Psoas muscle (tissue), 8 donors: ENCODE results near the gene FAM163B. TPM values are rescaled to one million over a fixed set of nuclear protein-coding genes. Genes with fewer than 3 reads are reported as not detected.

Experiments used
- ATAC-seq, 4 donors: fragments of 200-7000 bp; cut with Tn5 transposase; one replicate each; pipeline ENCODE4 v1.9.1; 2020; ENCODE audit warnings: moderate library complexity in 3 of 4, mild to moderate bottlenecking in 2 of 4
- DNase-seq, 2 donors: peaks; one replicate each; pipeline ENCODE4 v3.0.0-alpha.2; 2020
- H3K27ac ChIP-seq: fragments of 200-600 bp; one replicate; pipeline ENCODE4 v1.8.0; 2022
- H3K27me3 ChIP-seq, 3 donors: fragments of 200-600 bp in 1 of 3; one replicate each; pipeline versions ENCODE4 v1.6.1 to v1.8.0; 2013 to 2022; ENCODE audit warnings: low read length in 2 of 3, mild to moderate bottlenecking in 2 of 3, moderate library complexity in 1 of 3; ENCODE audit not compliant: insufficient read depth in 3 of 3
- H3K36me3 ChIP-seq, 2 donors: fragments of 200-600 bp in 1 of 2; one replicate each; pipeline versions ENCODE4 v1.6.1 to v1.8.0; 2013 to 2022; ENCODE audit warnings: low read depth in 1 of 2, mild to moderate bottlenecking in 1 of 2, moderate library complexity in 1 of 2; ENCODE audit not compliant: insufficient read depth in 1 of 2
- H3K4me1 ChIP-seq: fragments of 200-600 bp; one replicate; pipeline ENCODE4 v1.8.0; 2022
- H3K4me3 ChIP-seq: fragments of 200-600 bp; one replicate; pipeline ENCODE4 v1.8.0; 2022; ENCODE audit warnings: mild to moderate bottlenecking
- H3K9me3 ChIP-seq: fragments of 200-600 bp; one replicate; pipeline ENCODE4 v1.8.0; 2022
- WGBS, 3 donors: extraction: QIAGEN DNeasy Blood & Tissue Kit; methylation state at CpG; one replicate each; pipeline versions ENCODE4 v1.1.6 to v1.1.7; 2013; 5-methylcytosine and 5-hydroxymethylcytosine counted together
- intact Hi-C, 2 donors: fragments of 100-400 bp; cut with DNase I; formaldehyde crosslinking; loops; one replicate each; pipeline versions ENCODE4 v1.11.0 to v1.14.2; 2022
- polyA plus RNA-seq, 3 donors: library from polyadenylated mRNA; stranded (reverse); fragments of 200-250 nt; gene quantifications; one replicate each; pipeline ENCODE4 v1.2.3, GENCODE V29; 2013
- total RNA-seq, 4 donors: library from RNA; stranded (reverse); fragmentation: NEBNext Ultra II Directional in 2 of 4; extraction: Animal tissue kit (Norgen Biotek cat#: 25700) in 2 of 4; gene quantifications; one replicate each; pipeline versions ENCODE4 v1.2.1 to v1.2.4, GENCODE V29; 2021 to 2023
- TF ChIP-seq, protein P1 (sequence below): fragments of 200-600 bp; IDR thresholded peaks from one replicate; pipeline ENCODE4 v1.8.0; 2022; ENCODE audit warnings: antibody characterized with exemption
- donor health status: healthy with polysubstance abuse.
- donor health status: DM: no; HTN: no; CAD: no; lungs with moderate emphysema.
- donor health status: Bipolar disorder and iron deficiency.
- donor health status: healthy.
- donor health status: DM: yes; HTN: yes; CAD: no.
- donor health status: DM: no; HTN: no; CAD: no.
- donor health status: DM: no; HTN: no; CAD: no.
- donor health status: DM: yes; HTN: yes; CAD: no.

The FAM163B gene
- total and polyA plus RNA-seq, 7 donors: not detected

DNA sequence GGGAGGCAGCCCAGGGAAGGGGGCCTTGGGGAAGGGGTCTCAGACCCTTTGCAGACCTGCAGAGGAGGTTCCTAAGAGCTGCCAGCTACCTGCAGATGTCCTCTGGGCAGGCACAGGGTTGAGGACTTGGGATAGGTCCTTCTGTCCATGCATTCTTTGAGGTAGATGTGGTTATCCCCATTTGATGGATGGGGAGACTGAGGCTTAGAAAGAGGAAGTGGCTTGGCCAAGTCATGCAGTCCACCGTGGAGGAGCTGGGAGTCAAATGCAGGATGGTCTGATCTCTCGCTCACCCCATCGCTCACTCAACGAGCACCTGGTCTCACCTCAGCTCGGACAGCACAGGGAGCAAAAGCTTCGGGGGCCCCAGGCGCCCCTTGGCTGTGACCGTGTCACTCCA lies 54.5 kb downstream of the FAM163B start:
- H3K27me3 ChIP-seq: peaks cover 0 to 21% (median 3%) of the 10 kb centered on the region in 3 donors
- H3K4me1 ChIP-seq: peaks cover 9% of the 10 kb centered on the region
- TF ChIP-seq, protein P1, sequence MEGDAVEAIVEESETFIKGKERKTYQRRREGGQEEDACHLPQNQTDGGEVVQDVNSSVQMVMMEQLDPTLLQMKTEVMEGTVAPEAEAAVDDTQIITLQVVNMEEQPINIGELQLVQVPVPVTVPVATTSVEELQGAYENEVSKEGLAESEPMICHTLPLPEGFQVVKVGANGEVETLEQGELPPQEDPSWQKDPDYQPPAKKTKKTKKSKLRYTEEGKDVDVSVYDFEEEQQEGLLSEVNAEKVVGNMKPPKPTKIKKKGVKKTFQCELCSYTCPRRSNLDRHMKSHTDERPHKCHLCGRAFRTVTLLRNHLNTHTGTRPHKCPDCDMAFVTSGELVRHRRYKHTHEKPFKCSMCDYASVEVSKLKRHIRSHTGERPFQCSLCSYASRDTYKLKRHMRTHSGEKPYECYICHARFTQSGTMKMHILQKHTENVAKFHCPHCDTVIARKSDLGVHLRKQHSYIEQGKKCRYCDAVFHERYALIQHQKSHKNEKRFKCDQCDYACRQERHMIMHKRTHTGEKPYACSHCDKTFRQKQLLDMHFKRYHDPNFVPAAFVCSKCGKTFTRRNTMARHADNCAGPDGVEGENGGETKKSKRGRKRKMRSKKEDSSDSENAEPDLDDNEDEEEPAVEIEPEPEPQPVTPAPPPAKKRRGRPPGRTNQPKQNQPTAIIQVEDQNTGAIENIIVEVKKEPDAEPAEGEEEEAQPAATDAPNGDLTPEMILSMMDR: no peak
- H3K4me3 ChIP-seq: no peak overlapping the region
- ATAC-seq (no peak), DNase-seq (no peak)
- H3K27ac ChIP-seq: no peak overlapping the region
- intact Hi-C loops: no loop called here
- H3K9me3 ChIP-seq: no peaks in the 10 kb centered on the region
- WGBS, 3 donors: 91 to 95% (median 95%) methylated on average over 8 of the region's 8 CpGs
- no peaks in the 10 kb centered on the region for H3K36me3 ChIP-seq

DNA sequence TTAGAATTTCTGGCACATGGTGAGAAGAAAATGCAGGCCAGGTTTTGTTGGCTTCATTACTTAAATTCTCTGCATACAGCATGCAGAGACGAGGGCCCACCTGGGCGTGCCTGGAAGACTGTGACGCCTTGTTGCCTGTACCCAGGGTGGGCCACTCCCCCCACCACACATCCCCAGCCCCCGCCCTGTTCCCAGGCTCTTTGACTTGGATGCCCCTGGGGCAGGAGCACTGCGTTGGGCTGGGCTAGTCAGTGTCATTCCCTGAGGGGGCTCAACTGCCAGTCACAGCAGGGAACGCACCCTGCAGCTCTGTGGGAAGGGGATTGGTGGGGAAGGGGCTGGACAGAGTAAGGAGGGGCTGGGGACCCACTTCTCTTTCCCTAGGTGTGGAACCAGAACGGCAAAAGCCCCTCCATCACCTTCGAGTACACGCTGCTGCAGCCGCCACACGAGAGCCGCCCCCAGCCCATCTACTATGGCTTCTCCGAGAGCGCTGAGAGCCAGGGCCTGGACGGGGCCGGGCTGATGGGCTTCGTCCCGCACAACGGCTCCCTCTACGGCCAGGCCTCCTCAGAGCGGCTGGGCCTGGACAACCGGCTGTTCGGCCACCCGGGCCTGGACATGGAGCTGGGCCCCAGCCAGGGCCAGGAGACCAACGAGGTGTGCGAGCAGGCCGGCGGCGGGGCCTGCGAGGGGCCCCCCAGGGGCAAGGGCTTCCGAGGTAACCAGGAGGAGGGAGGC lies 55.0 kb downstream of the FAM163B start:
- no peaks in the 10 kb centered on the region for H3K36me3 ChIP-seq
- H3K9me3 ChIP-seq: no peaks in the 10 kb centered on the region
- no peak for DNase-seq
- intact Hi-C loops: no loop called here
- TF ChIP-seq, protein P1: no peak
- ATAC-seq: no peak
- H3K4me3 ChIP-seq: no peak overlapping the region
- H3K27ac ChIP-seq: no peak overlapping the region
- peaks cover 0 to 17% (median 2%) of the 10 kb centered on the region in 3 donors for H3K27me3 ChIP-seq
- peaks cover 9% of the 10 kb centered on the region for H3K4me1 ChIP-seq
- 87 to 90% (median 90%) methylated on average over 26 to 31 of the region's 31 CpGs for WGBS, 3 donors

DNA sequence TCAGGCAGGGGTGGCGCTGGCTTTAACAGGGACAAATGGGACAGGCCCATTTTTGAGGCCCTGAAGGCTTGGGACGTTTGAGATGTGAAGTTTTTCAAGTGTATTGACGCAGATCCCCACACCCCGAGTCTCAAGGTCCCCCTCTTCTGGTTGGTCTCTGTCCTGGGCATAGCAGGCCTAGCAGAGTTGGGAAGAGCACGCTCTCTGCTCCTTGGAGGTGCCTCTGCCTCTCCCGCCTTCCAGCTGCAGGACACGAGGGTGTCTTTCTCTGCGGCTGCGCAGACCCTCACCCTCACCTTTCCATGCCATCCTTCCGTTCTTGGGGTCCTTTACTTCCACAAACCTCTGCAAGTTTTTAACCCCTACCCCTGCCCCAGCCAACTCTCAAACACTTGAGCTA lies 56.1 kb downstream of the FAM163B start:
- intact Hi-C loops: no loop called here
- ATAC-seq (no peak), DNase-seq (no peak)
- TF ChIP-seq, protein P1: no peak
- no peaks in the 10 kb centered on the region for H3K4me1 ChIP-seq
- 91 to 94% (median 92%) methylated on average over 10 of the region's 10 CpGs for WGBS, 3 donors
- no peaks in the 10 kb centered on the region for H3K9me3 ChIP-seq
- H3K27me3 ChIP-seq: peaks cover 0 to 9% (median 2%) of the 10 kb centered on the region in 3 donors
- H3K4me3 ChIP-seq: no peak overlapping the region
- no peak overlapping the region for H3K27ac ChIP-seq
- no peaks in the 10 kb centered on the region for H3K36me3 ChIP-seq

DNA sequence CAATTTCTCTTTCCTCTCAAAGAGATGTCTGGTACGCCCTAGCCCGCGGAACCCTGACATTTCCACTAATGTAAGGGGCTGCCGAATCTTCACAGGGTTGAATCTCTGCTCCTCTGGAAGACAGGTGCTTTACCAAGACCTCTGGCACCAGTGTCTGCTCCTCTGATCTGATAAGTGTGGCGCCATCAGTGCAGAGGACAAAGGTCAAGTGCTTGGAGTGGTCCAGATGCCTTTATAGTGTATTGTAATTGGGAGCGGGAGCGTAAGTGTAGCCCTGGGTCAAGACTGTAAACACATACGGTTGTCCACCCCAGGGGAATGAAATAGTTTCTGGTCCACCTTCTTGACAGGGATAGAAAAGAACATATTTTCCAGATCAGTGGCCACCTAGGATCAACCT lies 57.0 kb downstream of the FAM163B start:
- TF ChIP-seq, protein P1: no peak
- ATAC-seq (no peak), DNase-seq (no peak)
- Histone ChIP-seq H3K9me3 (no peaks in the 10 kb centered on the region), H3K27ac (no peak overlapping the region), H3K36me3 (no peaks in the 10 kb centered on the region), H3K4me3 (no peak overlapping the region), H3K27me3 (peaks cover 0 to 9% (median 2%) of the 10 kb centered on the region in 3 donors), H3K4me1 (no peaks in the 10 kb centered on the region)
- WGBS, 3 donors: 91 to 95% (median 92%) methylated on average over 8 of the region's 8 CpGs
- intact Hi-C loops: no loop called here

- no peak for DNase-seq
- Histone ChIP-seq H3K4me3 (no peak overlapping the region), H3K36me3 (no peaks in the 10 kb centered on the region), H3K9me3 (no peaks in the 10 kb centered on the region), H3K27me3 (peaks cover 0 to 3% (median 2%) of the 10 kb centered on the region in 3 donors), H3K4me1 (no peaks in the 10 kb centered on the region), H3K27ac (no peak overlapping the region)
- intact Hi-C loops: no loop called here
- WGBS, 3 donors: 82 to 86% (median 82%) methylated on average over 7 of the region's 7 CpGs
- no peak for ATAC-seq
- TF ChIP-seq, protein P1: no peak
These were observed 57.7 kb downstream of the FAM163B start for GRCh38 chr9:133551446-133551845.
